ENCODE results near the gene LGALS13.
"Not testable (repeated sequence)": the region's sequence is repeated elsewhere in the genome, so short reads cannot be mapped to it uniquely, and the experiment has no call there.

Gene LGALS13

DNA sequence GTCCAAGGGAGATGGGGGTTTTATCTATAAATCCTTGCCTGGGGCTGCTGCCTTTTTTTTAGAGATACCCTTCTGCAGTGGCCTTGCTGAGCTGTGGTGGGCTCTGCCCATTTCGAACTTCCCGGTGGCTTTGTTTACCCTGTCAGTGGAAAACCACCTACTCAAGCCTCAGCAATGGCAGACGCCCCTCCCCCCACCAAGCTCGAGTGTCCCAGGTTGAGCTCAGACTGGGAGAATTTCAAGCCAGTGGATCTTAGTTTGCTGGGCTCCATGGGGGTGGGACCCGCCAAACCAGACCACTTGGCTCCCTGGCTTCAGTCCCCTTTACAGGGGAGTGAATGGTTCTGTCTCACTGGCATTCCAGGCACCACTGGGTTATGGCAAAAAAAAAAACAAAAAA lies 21.6 kb downstream of the LGALS13 start:
- no peak for DNase-seq

DNA sequence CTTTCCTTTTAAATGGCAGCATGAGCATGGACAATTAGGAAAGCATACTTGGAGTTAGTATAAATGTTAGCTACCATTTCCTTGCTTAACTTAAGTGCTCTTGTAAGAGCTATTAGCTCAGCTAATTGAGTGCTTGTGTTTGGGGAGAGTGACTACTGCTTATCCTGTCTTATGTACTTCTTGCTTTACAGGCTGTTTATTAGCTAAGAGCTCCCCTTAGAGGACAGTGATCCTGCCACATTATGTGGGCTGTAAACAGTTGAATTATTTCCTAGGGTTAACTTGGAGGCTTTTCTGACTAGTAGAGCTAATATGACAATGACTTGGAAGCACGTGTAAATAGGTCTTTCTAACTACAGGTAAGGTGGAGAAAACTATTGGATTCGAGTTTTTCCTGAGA lies 25.3 kb downstream of the LGALS13 start:
- not testable (repeated sequence) for DNase-seq

DNA sequence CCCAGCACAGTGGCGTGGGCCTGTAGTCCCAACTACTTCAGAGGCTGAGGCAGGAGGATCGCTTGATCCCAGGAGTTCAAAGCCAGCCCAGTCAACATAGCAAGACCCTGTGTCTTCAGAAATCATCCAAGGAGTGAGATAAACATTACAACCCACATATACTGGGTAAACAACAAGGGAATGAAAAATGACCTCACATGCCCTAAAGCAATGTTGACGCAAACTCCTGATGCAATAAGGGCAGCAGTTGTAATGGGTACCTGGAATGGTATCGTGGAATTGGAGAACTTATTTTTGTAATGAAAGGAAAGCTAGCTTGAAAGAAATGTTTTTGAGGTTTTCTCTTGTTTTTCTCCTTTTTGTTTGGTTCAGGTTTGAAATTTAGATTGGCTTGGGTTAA lies 28.9 kb downstream of the LGALS13 start:
- DNase-seq: no peak

DNA sequence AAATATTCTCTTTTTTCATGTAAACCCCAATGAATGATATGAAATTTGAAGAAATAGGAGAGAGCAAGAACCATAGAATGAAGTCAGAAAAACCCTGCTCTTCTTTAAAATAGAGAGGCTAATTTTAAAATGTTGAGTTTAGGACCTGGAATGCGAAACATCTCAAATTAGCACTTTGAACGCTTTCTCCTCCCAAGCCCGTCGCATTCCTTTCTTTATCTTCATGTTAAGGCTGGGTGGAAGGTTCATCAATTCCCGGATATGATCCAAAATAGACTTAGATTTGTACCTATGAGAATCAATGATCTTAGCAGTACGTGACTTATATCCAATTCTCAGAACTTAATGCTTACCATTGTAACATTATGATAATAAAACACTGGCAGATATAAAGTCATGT lies 29.3 kb downstream of the LGALS13 start:
- no peak for DNase-seq

DNA sequence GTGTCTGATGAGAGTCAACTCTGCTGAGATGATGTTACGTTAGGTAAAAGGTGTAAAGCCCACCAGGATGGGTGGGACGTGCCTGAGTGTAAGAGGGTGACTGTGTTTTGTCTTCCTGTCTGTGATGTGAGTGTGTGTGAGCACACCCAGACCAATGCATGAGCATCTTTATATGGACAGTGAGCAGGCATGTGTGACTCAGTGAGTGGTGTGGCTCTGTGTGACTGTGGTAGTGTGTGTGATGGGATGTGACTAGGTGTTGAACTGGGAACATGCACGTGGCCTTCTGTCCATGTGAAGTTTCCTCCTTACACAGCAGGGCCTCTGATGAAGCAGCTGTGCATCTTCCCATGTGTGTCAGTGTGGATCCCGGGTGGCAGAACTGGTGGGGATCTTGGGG lies 35.6 kb downstream of the LGALS13 start:
- DNase-seq: no peak

DNA sequence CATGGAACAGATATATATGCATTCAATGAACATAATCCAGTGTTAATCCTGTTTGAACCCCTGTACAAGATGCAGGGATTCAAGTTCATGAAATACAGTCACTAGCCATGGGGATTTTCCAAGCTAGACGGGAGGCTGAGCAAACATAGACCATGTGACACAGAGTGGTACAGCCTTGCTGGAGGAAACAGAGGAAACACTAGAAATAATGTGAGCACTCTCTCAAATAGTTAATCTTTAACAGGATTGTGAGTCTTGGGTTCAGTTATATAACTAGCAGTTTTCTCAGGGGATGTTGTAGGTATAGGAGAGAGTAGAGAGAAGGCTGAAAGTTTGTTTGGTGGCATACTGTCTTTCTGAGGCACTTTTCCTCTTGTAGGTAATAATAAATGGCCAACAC lies 39.4 kb downstream of the LGALS13 start:
- no peak for DNase-seq

DNA sequence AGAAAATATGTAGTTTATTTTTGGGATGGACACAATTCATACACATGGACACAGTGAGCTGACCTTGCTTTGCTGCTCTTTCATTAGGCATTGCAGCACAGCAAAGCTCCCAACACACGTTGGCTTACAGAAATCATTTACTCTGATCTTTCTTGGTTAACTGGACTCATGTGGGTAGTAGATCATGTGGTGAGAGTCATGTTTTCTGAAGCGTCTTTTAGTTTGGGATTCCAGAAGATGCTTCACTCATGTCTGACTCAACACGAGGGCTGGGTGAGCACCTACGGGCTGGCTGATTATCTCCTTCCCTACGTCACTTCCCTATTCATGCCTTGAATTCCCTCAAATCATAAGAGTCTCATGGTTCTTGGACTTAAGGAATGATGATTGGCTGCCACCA lies 41.3 kb downstream of the LGALS13 start:
- no peak for DNase-seq

DNA sequence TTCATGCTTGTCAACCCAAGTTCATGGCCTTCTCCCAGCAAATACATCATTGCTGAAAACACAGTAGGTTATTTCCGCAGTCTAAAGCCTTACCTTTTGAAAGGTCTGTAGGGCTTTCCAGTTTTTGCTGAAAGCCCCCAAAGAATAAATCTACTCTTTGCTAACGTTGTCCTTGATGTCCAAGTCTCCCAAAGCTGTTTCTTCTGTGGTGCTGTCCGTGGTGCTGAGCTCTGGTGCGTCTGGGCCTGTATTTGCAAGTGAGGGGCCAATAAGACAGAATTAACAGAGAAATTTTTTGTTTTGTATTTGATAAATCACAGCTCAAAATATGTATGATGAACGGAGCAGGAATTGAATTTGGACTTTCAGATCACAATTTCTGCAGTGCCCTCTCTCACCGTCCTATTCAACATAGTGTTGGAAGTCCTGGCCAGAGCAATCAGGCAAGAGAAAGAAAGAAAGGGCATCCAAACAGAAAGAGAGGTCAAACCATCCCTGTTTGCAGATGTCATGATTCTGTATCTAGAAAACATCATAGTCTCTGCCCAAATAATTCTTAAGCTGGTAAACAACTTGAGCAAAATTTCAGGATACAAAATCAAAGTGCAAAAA lies 43.6 kb downstream of the LGALS13 start:
- no peak for DNase-seq

DNA sequence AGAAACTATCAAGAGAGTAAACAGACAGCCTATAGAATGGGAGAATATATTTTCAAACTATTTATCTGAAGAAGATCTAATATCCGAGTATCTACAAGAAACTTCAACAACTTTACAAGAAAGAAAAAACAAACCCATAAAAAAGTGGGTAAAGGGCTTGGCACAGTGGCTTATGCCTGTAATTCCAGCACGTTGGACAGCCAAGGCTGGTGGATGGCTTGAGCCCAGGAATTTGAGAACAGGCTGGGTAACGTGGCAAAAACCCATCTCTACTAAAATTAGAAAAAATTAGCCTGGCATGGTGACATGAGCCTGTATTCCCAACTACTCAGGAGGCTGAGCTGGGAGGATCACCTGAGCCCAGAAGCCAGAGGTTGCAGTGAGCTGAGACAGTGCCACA lies 45.6 kb downstream of the LGALS13 start:
- no peak for DNase-seq

DNA sequence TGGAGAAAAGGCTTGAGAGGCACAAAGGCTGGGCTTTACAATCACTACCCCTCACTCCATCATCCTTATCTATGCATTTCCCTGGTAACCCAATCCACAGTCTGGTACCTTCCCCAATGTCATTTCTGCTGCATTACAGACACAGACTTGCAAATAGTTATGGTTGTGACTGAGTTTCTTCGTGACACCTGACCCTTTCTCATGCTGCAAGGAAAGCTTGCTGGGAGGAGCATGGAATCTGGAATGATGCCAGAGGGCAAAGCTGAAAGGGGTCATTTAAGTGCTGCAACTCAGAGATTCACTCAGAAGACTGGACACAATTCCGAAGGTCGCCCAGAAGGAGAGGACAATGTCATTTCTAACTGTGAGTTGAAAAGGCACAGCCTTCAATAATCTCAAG lies 53.3 kb downstream of the LGALS13 start, which contains the start of gene LGALS16:
TSS of gene LGALS16 (plus strand) at position 301 of the 400 bp plus-strand sequence. CDS start at position 350, 49 bp downstream.
- no peak for DNase-seq

All from NCI-H2227 treated with DMSO at 0.1 percent for 48 hours (cell line).